Smooth muscle cell of the umbilical artery (primary cell): ENCODE measurements around the gene SCRN3. TPM values are rescaled to one million over a fixed set of nuclear protein-coding genes. Genes with fewer than 3 reads are reported as not detected.

Experiments
- total RNA-seq: library from RNA; depleted of rRNA; stranded (reverse); fragments of >200 nt; gene quantifications from 2 replicates; pipeline ENCODE4 v1.2.3, GENCODE V29; 2014

Gene SCRN3, protein sequence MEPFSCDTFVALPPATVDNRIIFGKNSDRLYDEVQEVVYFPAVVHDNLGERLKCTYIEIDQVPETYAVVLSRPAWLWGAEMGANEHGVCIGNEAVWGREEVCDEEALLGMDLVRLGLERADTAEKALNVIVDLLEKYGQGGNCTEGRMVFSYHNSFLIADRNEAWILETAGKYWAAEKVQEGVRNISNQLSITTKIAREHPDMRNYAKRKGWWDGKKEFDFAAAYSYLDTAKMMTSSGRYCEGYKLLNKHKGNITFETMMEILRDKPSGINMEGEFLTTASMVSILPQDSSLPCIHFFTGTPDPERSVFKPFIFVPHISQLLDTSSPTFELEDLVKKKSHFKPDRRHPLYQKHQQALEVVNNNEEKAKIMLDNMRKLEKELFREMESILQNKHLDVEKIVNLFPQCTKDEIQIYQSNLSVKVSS
- total RNA-seq, result 34.7 and 37.3 TPM in 2 replicates

DNA sequence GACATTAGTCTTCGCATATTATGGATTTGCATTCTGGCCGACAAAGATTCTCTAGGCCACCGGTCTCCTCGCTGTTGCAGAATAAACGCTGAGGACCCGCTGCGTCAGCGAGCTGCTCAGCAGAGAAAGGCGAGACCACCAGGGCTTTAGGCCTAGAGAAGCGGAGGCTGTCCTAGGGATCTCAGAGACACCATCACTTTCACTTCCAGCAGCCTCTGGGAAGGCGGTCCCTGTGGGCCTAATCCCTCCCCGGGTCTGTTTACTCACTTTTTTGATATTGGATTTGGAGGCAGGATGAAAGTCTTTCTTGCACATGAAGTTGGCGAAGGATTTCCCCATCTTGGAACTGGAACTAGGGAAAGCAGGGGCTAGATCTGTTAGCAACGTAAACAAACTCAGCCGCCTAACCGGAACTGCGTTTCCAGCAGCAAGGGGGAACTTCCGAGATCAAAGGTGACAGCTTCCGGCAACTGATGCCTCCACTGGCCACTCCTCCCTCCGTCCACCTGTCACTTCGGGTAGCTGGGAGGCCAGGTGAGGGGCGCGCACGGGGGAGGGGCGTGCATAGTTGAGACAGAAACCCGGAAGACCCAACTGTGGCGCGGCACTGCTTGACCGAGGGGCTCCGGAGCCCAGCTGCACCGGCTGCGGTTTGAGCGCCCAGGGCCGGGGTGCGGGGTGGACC lies at the start of gene SCRN3:
Gene SCRN3, plus strand, starts transcription at position 447 of the 685 bp plus-strand sequence. CDS start 2,554 bp downstream, outside the sequence.

Other genes with a start within 250 kb of the SCRN3 start
- gene OLA1, start 147.2 kb upstream of the SCRN3 start, total RNA-seq, result 79.6 and 108 TPM in 2 replicates
- 0.05 TPM in 1 of 2 replicates, not detected in the other for gene SP9, start 60.8 kb upstream of the SCRN3 start, total RNA-seq
- 6.6 and 10.1 TPM in 2 replicates for gene GPR155, start 91.3 kb downstream of the SCRN3 start, total RNA-seq
- gene WIPF1, start 202.1 kb downstream of the SCRN3 start, total RNA-seq, result 8.9 and 16.2 TPM in 2 replicates